ENCODE data around the gene KRTAP4-8. TPM values are rescaled to one million over a fixed set of nuclear protein-coding genes. Genes with fewer than 3 reads are reported as not detected.
"Not testable (repeated sequence)": the region's sequence is repeated elsewhere in the genome, so short reads cannot be mapped to it uniquely, and the experiment has no call there.

The KRTAP4-8 gene
- not detected in 2 replicates for total RNA-seq

DNA sequence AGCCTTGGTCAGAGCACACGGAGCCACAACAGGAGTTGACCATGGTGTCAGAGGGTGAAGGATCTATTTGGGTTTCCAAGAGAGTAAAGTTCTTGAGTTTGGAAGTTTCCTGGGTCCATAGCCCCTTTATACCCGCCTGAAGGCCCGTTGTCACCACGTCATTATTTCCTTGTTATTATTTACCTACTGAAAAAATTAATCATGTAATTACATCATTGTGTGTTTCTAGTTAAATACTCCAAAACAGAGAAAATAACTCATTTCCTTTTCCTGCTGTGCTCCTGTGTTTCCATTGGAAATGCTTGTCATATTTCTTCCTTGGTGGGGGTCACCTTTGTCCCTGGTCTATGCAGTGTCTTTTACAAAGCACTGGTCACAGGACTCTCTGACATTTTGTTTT is at the start of gene KRTAP4-8:
Gene KRTAP4-8 (minus strand): TSS at position 101 of the 400 bp plus-strand sequence. CDS start 58 bp downstream, at position 43.
- intact Hi-C loops (cut with micrococcal nuclease): no loop called here

- intact Hi-C loops (cut with micrococcal nuclease): no loop called here
Observed at GRCh38 chr17:41145261-41145660, 47.3 kb upstream of the KRTAP4-8 start.

DNA sequence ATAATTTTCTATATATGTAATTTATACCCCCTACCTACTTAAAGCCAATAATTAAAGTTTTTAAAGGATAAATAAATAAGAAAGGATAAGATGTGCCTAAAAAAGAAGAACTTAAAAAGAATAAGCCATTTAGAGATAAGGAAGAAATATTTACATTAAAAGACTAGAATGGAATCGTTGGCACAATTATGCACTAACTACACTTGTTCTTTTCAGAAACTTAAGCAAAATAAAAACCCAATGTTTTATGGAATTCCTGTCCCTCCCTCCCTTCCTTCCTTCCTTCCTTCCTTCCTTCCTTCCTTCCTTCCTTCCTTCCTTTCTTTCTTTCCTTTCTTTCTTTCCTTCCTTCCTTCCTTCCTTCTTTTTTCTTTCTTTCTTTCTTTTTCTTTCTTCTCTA is 46.9 kb upstream of the KRTAP4-8 start:
- intact Hi-C loops (cut with micrococcal nuclease): no loop called here

DNA sequence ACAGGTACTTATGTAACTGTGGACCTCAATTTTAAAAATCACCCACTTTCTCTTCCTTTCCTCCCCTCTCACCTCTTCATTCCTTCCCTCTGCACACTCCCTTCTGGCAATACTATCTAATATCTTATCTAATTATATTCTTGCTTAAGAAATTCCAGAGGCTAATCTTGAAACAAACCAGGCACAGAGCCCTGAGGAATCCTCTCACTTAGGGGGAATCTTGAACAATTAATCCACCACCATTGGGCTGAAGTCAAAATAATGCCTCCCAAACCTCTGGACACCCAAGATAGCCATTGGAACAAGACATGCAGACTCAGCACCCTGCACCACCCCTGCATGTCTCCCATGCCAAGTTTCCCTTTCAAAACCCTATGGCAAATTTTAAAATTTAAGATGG is 43.4 kb upstream of the KRTAP4-8 start:
- intact Hi-C loops (cut with micrococcal nuclease): no loop called here

DNA sequence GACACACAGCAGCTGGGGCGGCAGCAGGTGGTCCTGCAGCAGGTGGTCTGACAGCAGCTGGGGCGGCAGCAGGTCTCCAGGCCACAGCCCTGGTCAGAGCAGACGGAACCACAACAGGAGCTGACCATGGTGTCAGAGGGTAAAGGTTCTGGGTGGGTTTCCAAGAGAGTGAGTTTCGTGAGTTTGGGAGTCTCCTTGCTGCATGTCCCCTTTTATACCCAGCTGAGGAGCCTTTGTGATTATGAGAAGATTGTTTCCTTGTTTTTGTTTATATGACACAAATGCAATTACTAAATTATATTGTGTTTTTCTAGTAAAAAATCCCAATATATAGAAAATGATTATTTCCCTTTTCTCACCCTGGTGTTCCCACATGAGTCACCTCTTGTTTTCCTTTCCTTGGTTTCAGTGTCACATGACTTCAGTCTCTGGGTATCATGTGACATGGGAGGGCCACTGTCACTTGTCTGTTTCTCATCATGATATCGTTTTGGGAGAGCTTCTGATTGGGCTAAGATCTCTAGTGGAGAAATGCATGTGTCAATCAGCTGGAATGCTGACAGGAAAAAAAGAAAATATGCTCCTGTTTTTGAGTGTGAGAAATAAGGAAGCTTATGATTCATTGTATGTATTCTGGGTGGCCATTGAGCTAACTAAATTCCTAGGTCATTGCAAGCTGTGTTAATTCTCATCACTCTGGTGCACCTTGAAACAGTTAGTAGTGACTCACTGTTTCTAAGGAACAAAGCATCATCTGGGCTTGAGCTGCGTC is 42.6 kb upstream of the KRTAP4-8 start, which contains the start of gene KRTAP4-6:
Gene KRTAP4-6 (minus strand): TSS at position 185 of the 772 bp plus-strand sequence. CDS start 57 bp downstream, at position 128.
- intact Hi-C loops (cut with micrococcal nuclease): no loop called here

- intact Hi-C loops (cut with micrococcal nuclease): loop anchor here (2.0 kb wide), 1 partner anchor 55 kb away; the partner anchor contains the start of gene KRTAP4-7
Observed at GRCh38 chr17:41139865-41140264, 41.9 kb upstream of the KRTAP4-8 start.

- intact Hi-C loops (cut with micrococcal nuclease): no loop called here
Observed at GRCh38 chr17:41133880-41134735, 36.2 kb upstream of the KRTAP4-8 start.

GRCh38 chr17:41131979-41132378 is 34.0 kb upstream of the KRTAP4-8 start:
- intact Hi-C loops (cut with micrococcal nuclease): no loop called here

DNA sequence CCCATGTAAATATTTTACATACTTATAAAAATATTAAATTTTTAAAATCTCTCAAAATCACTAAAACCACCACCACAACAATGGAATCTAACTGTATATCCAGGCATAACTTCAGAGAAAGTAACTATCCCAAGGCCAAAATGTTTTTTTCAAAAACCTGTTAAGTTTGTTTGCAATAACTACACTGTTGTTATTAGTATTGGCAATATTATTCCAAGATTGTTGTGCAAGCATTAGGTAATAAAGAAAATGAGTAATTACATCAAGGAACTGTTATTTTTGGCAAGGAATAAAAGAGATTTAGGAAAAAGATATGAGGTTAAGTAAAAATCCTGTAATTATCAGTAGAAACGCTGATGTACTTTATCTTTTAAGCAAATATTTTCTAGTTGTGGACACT is 29.4 kb upstream of the KRTAP4-8 start:
- intact Hi-C loops (cut with micrococcal nuclease): no loop called here

- intact Hi-C loops (cut with micrococcal nuclease): no loop called here
Observed at GRCh38 chr17:41126412-41126811, 28.5 kb upstream of the KRTAP4-8 start.

DNA sequence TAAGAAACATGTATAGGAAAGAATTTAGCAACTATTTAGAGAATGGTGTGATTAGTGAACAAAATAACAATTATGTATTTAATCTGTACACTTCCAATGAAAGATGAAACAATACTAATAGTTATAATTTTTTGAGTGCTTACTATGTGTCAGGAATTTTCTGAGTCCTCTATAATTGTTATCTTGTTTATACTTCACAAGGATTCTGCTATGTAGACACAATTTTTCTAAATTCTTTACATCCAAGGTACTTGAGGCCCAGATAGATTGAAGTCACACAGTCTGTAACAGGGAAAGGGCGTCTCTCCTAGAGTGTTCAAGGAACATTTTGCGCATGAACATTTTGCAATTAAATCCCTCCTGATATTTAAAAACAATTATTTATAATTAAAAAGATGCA is 27.1 kb upstream of the KRTAP4-8 start:
- intact Hi-C loops (cut with micrococcal nuclease): no loop called here

- intact Hi-C loops (cut with micrococcal nuclease): not testable (repeated sequence)
Observed at GRCh38 chr17:41123991-41124371, 26.0 kb upstream of the KRTAP4-8 start, which contains the start of gene KRTAP4-12. KRTAP4-12 (minus strand) TSS chr17:41124182; CDS start chr17:41124122, 60 bp downstream.

DNA sequence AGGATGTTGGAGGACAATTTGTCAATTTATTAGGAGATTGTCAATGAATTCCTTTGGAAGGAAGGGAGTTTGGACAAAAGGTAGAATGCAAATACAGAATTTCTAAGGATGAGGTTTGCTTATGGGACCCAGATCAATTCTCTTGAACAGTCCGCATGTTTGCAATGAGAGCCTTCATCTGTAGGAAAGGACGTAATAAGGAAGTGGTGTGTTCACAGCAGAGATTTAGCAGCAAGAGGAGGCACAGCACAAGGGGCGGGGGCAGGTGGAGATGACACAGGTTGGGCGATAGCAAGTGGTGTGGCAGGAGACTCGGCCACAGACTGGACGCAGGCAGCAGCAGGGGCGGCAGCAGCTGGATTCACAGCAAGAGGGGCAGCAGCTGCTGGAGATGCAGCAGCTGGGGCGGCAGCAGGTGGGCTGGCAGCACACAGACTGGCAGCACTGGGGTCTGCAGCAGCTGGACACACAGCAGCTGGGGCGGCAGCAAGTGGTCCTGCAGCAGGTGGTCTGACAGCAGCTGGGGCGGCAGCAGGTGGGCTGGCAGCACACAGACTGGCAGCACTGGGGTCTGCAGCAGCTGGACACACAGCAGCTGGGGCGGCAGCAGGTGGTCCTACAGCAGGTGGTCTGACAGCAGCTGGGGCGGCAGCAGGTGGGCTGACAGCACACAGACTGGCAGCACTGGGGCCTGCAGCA is 25.5 kb upstream of the KRTAP4-8 start:
- intact Hi-C loops (cut with micrococcal nuclease): not testable (repeated sequence)

DNA sequence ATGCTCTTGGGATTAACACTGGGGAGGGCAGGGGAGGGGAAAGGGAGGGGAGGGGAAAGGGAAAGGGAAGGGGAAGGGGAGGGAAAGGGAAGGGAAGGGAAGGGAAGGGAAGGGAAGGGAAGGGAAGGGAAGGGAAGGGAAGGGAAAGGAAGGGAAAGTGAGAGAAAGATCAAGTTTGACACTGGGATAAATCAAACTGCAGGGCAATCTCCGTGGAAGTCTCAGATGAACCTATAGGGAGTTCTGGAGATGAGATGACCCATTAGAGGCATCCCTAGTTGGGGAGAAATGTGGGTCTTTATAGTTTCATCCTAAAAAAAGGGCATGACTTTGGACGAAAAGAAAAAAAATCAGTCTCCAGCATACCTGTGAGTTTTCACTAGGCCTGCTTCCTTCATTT is 23.8 kb upstream of the KRTAP4-8 start:
- intact Hi-C loops (cut with micrococcal nuclease): no loop called here

GRCh38 chr17:41119696-41120690 is 22.1 kb upstream of the KRTAP4-8 start:
- intact Hi-C loops (cut with micrococcal nuclease): not testable (repeated sequence)

GRCh38 chr17:41118721-41119120 is 20.8 kb upstream of the KRTAP4-8 start:
- intact Hi-C loops (cut with micrococcal nuclease): no loop called here

DNA sequence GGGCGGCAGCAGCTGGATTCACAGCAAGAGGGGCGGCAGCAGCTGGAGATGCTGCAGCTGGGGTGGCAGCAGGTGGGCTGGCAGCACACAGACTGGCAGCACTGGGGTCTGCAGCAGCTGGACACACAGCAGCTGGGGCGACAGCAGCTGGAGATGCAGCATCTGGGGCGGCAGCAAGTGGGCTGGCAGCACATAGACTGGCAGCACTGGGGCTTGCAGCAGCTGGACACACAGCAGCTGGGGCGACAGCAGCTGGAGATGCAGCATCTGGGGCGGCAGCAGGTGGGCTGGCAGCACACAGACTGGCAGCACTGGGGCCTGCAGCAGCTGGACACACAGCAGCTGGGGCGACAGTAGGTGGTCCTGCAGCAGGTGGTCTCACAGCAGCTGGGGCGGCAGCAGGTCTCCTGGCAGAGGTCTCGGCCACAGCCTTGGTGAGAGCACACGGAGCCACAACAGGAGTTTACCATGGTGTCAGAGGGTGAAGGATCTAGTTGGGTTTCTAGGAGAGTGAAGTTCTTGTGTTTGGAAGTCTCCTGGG is 20.0 kb upstream of the KRTAP4-8 start, which contains the start of gene KRTAP4-11:
Gene KRTAP4-11 (minus strand): TSS at position 528 of the 541 bp plus-strand sequence. CDS start 58 bp downstream, at position 470.
- intact Hi-C loops (cut with micrococcal nuclease): not testable (repeated sequence)

DNA sequence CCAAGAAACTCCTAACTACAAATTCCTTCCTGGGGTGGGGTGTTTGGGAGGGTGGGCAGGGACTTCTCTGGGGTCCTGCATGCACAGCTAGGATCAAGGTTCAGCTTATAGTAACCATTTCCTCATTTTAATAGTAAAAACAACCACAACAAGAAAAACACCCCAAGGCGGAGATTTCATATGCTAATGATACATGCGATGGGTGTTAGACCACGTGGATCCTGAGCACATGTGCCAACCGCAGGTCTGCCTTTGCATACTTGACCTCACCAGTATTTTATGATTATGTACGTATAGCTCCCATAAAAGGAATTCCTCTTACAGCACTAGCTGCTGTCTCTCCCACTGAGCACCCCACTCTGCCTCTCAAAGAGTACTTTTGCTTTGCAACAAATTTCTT is 18.4 kb upstream of the KRTAP4-8 start:
- intact Hi-C loops (cut with micrococcal nuclease): no loop called here

DNA sequence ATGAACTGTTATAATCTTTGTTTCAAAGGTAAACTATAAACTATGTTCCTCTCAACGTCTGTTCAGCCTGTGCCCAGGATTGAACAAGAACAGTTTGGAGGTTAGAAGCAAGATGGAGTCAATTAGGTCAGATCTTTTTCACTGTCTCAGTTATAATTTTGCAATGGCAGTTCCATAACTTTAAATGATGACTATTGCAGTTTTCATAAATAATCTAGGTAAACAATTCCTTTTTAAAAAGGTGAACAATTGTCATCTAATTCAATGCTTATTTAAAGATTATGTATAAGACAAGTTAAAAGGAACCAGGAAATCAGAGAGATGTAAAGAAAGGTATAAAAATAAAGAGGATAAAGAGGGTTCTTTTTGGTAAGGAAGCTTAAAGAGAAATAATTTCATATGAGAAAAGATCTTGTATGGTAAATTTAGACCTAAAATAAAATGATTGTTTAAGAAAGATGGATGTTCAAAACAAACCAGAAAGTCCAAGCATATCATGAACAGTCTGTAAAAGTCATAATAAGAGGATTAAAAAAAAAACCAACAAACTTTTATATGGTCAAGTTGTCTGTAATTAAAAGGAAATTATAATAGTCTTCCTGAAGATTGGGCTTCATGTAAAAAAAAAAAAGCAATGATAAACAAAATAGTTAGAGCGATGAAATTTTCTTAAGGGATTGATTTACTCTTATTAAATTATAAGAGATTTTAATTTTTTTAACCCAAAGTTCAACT is 13.4 kb upstream of the KRTAP4-8 start:
- intact Hi-C loops (cut with micrococcal nuclease): no loop called here
